Measurements from ENCODE around the gene PARD3B. TPM values are rescaled to one million over a fixed set of nuclear protein-coding genes. Genes with fewer than 3 reads are reported as not detected.

Gene PARD3B
- total and polyA plus RNA-seq, 2 experiments from 2014 or later = 3.5 to 4.4 TPM

DNA sequence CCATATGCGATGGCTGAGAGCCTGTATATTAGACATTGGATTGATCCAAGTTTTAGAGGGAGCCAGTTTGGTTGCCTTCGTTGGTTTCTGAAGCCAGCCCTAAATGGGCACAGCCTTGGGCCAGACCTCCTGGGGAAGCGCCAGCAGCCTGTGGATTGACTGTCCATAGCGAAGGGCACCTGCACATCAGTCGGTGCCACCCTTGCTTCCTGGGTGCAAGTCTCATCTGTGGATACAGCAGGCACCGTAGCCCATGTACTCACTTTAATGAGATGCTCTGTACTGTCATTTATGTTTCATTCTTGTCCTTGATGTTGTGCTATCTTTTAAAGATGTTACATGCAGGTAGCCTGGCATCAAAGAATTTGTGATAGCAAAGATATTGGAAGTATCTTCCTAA, 600.6 kb downstream of the PARD3B start:
- Mint-ChIP-seq H3K27me3 (ENCODE audit: insufficient read depth, low read depth, poor library complexity) (no peaks in the 10 kb centered on the region), H3K27ac (no peak overlapping the region), H3K4me1 (peaks cover 17% of the 10 kb centered on the region), H3K4me3 (no peak overlapping the region), H3K36me3 (ENCODE audit: low read depth) (peaks cover 5% of the 10 kb centered on the region; the same call in 1 of the 3 replicates), H3K9me3 (peaks cover 5% of the 10 kb centered on the region; the same call in 1 of the 3 replicates)
- no peaks in the 10 kb centered on the region for H4K20me1 ChIP-seq (replicated peaks; ENCODE audit: insufficient read depth)
- H3K27ac ChIP-seq (ENCODE audit: low read depth) = no peak overlapping the region
- no peaks in the 10 kb centered on the region for H3K36me3 ChIP-seq (ENCODE audit: insufficient read depth)
- H3K9me2 ChIP-seq (ENCODE audit: insufficient read depth) = no peaks in the 10 kb centered on the region; the same call in 1 of the 2 replicates
- no peaks in the 10 kb centered on the region for H3K27me3 ChIP-seq (ENCODE audit: insufficient read depth)
- TF ChIP-seq ZNF331 (CRISPR knock-in tag; IDR thresholded peaks at IDR 0.05; ENCODE audit: low read depth) (no peak), CREB1 (CRISPR knock-in tag; IDR thresholded peaks at IDR 0.05; ENCODE audit: low read depth) (no peak), POLR2AphosphoS5 (IDR thresholded peaks at IDR 0.05; ENCODE audit: low read depth) (no peak), NANOG (IDR thresholded peaks at IDR 0.05; ENCODE audit: borderline replicate concordance) (no peak), EZH2phosphoT487 (IDR thresholded peaks at IDR 0.05; ENCODE audit: unreplicated experiment) (no peak), EZH2 (IDR thresholded peaks at IDR 0.05; ENCODE audit: low read depth, unreplicated experiment) (no peak), STAT1 (IDR thresholded peaks at IDR 0.05; ENCODE audit: unreplicated experiment) (no peak), ZNF114 (CRISPR knock-in tag; IDR thresholded peaks at IDR 0.05) (no peak), JUNB (IDR thresholded peaks at IDR 0.05; ENCODE audit: unreplicated experiment) (no peak)
- TF ChIP-seq, protein P1, sequence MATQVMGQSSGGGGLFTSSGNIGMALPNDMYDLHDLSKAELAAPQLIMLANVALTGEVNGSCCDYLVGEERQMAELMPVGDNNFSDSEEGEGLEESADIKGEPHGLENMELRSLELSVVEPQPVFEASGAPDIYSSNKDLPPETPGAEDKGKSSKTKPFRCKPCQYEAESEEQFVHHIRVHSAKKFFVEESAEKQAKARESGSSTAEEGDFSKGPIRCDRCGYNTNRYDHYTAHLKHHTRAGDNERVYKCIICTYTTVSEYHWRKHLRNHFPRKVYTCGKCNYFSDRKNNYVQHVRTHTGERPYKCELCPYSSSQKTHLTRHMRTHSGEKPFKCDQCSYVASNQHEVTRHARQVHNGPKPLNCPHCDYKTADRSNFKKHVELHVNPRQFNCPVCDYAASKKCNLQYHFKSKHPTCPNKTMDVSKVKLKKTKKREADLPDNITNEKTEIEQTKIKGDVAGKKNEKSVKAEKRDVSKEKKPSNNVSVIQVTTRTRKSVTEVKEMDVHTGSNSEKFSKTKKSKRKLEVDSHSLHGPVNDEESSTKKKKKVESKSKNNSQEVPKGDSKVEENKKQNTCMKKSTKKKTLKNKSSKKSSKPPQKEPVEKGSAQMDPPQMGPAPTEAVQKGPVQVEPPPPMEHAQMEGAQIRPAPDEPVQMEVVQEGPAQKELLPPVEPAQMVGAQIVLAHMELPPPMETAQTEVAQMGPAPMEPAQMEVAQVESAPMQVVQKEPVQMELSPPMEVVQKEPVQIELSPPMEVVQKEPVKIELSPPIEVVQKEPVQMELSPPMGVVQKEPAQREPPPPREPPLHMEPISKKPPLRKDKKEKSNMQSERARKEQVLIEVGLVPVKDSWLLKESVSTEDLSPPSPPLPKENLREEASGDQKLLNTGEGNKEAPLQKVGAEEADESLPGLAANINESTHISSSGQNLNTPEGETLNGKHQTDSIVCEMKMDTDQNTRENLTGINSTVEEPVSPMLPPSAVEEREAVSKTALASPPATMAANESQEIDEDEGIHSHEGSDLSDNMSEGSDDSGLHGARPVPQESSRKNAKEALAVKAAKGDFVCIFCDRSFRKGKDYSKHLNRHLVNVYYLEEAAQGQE (IDR thresholded peaks at IDR 0.05; ENCODE audit: unreplicated experiment) = no peak
- TF ChIP-seq, protein P2, sequence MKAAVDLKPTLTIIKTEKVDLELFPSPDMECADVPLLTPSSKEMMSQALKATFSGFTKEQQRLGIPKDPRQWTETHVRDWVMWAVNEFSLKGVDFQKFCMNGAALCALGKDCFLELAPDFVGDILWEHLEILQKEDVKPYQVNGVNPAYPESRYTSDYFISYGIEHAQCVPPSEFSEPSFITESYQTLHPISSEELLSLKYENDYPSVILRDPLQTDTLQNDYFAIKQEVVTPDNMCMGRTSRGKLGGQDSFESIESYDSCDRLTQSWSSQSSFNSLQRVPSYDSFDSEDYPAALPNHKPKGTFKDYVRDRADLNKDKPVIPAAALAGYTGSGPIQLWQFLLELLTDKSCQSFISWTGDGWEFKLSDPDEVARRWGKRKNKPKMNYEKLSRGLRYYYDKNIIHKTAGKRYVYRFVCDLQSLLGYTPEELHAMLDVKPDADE (IDR thresholded peaks at IDR 0.05) = no peak
- TF ChIP-seq, protein P3, sequence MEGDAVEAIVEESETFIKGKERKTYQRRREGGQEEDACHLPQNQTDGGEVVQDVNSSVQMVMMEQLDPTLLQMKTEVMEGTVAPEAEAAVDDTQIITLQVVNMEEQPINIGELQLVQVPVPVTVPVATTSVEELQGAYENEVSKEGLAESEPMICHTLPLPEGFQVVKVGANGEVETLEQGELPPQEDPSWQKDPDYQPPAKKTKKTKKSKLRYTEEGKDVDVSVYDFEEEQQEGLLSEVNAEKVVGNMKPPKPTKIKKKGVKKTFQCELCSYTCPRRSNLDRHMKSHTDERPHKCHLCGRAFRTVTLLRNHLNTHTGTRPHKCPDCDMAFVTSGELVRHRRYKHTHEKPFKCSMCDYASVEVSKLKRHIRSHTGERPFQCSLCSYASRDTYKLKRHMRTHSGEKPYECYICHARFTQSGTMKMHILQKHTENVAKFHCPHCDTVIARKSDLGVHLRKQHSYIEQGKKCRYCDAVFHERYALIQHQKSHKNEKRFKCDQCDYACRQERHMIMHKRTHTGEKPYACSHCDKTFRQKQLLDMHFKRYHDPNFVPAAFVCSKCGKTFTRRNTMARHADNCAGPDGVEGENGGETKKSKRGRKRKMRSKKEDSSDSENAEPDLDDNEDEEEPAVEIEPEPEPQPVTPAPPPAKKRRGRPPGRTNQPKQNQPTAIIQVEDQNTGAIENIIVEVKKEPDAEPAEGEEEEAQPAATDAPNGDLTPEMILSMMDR (conservative IDR thresholded peaks at IDR 0.05; ENCODE audit: low read depth in 2 of 2) = no peak
- TF ChIP-seq, protein P4, sequence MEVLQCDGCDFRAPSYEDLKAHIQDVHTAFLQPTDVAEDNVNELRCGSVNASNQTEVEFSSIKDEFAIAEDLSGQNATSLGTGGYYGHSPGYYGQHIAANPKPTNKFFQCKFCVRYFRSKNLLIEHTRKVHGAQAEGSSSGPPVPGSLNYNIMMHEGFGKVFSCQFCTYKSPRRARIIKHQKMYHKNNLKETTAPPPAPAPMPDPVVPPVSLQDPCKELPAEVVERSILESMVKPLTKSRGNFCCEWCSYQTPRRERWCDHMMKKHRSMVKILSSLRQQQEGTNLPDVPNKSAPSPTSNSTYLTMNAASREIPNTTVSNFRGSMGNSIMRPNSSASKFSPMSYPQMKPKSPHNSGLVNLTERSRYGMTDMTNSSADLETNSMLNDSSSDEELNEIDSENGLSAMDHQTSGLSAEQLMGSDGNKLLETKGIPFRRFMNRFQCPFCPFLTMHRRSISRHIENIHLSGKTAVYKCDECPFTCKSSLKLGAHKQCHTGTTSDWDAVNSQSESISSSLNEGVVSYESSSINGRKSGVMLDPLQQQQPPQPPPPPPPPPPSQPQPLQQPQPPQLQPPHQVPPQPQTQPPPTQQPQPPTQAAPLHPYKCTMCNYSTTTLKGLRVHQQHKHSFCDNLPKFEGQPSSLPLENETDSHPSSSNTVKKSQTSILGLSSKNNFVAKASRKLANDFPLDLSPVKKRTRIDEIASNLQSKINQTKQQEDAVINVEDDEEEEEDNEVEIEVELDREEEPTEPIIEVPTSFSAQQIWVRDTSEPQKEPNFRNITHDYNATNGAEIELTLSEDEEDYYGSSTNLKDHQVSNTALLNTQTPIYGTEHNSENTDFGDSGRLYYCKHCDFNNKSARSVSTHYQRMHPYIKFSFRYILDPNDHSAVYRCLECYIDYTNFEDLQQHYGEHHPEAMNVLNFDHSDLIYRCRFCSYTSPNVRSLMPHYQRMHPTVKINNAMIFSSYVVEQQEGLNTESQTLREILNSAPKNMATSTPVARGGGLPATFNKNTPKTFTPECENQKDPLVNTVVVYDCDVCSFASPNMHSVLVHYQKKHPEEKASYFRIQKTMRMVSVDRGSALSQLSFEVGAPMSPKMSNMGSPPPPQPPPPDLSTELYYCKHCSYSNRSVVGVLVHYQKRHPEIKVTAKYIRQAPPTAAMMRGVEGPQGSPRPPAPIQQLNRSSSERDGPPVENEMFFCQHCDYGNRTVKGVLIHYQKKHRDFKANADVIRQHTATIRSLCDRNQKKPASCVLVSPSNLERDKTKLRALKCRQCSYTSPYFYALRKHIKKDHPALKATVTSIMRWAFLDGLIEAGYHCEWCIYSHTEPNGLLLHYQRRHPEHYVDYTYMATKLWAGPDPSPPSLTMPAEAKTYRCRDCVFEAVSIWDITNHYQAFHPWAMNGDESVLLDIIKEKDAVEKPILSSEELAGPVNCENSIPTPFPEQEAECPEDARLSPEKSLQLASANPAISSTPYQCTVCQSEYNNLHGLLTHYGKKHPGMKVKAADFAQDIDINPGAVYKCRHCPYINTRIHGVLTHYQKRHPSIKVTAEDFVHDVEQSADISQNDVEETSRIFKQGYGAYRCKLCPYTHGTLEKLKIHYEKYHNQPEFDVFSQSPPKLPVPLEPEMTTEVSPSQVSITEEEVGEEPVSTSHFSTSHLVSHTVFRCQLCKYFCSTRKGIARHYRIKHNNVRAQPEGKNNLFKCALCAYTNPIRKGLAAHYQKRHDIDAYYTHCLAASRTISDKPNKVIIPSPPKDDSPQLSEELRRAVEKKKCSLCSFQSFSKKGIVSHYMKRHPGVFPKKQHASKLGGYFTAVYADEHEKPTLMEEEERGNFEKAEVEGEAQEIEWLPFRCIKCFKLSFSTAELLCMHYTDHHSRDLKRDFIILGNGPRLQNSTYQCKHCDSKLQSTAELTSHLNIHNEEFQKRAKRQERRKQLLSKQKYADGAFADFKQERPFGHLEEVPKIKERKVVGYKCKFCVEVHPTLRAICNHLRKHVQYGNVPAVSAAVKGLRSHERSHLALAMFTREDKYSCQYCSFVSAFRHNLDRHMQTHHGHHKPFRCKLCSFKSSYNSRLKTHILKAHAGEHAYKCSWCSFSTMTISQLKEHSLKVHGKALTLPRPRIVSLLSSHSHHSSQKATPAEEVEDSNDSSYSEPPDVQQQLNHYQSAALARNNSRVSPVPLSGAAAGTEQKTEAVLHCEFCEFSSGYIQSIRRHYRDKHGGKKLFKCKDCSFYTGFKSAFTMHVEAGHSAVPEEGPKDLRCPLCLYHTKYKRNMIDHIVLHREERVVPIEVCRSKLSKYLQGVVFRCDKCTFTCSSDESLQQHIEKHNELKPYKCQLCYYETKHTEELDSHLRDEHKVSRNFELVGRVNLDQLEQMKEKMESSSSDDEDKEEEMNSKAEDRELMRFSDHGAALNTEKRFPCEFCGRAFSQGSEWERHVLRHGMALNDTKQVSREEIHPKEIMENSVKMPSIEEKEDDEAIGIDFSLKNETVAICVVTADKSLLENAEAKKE (CRISPR knock-in tag; IDR thresholded peaks at IDR 0.05) = no peak
- no peaks in the 10 kb centered on the region for H3F3A ChIP-seq (replicated peaks; ENCODE audit: low read depth)
- peaks cover 16% of the 10 kb centered on the region for H3K4me1 ChIP-seq (ENCODE audit: insufficient read depth)
- H3K4me2 ChIP-seq = no peak overlapping the region
- no peaks in the 10 kb centered on the region for H3K79me2 ChIP-seq (replicated peaks; ENCODE audit: insufficient read depth)
- ATAC-seq = no peak
- DNase-seq (ENCODE audit: low spot score) = no peak
- H3K4me3 ChIP-seq = no peak overlapping the region
- no peak overlapping the region for H2AFZ ChIP-seq
